Liver (tissue), 3 donors: Measurements from ENCODE around the gene RASGRP3.

Experiments used
- EGR1 ChIP-seq, 2 donors: IDR thresholded peaks; 2 replicates each; pipeline ENCODE4 v1.6.1; 2016 to 2018; ENCODE audit warnings: antibody characterized with exemption in 2 of 2, low read depth in 2 of 2
- GABPA ChIP-seq, 2 donors: IDR thresholded peaks in 1 of 2; conservative IDR thresholded peaks in 1 of 2; 2 replicates each; pipeline ENCODE4 v1.6.1; 2016; ENCODE audit warnings: antibody characterized with exemption in 2 of 2, mild to moderate bottlenecking in 1 of 2, moderate library complexity in 1 of 2
- HNF4G ChIP-seq: IDR thresholded peaks from 2 replicates; pipeline ENCODE4 v1.6.1; 2016; ENCODE audit warnings: antibody characterized with exemption
- JUND ChIP-seq, 2 donors: IDR thresholded peaks; 2 replicates each; pipeline ENCODE4 v1.6.1; 2016; ENCODE audit warnings: antibody characterized with exemption in 2 of 2
- RAD21 ChIP-seq, 2 donors: IDR thresholded peaks; 2 replicates each; pipeline ENCODE4 v1.6.1; 2016; ENCODE audit warnings: antibody characterized with exemption in 2 of 2, mild to moderate bottlenecking in 2 of 2
- SP1 ChIP-seq: IDR thresholded peaks from 2 replicates; pipeline ENCODE4 v1.6.1; 2018; ENCODE audit warnings: antibody characterized with exemption, mild to moderate bottlenecking
- TAF1 ChIP-seq: conservative IDR thresholded peaks from 2 replicates; pipeline ENCODE4 v1.6.1; 2016; ENCODE audit warnings: antibody characterized with exemption, mild to moderate bottlenecking
- YY1 ChIP-seq: IDR thresholded peaks from 2 replicates; pipeline ENCODE4 v1.6.1; 2016; ENCODE audit warnings: antibody characterized with exemption, mild to moderate bottlenecking
- TF ChIP-seq, protein P1 (sequence below): fragments of 150-350 bp; IDR thresholded peaks from 2 replicates; pipeline ENCODE4 v1.5.1; 2017; ENCODE audit warnings: improper control_type of control experiment, low read depth, low read length; ENCODE audit not compliant: missing input control
- TF ChIP-seq, protein P2 (sequence below): IDR thresholded peaks from 2 replicates; pipeline ENCODE4 v1.6.1; 2016; ENCODE audit warnings: antibody characterized with exemption
- TF ChIP-seq, protein P3 (sequence below): IDR thresholded peaks from 2 replicates; pipeline ENCODE4 v1.6.1; 2016; ENCODE audit warnings: antibody characterized with exemption
- TF ChIP-seq, protein P4 (sequence below): IDR thresholded peaks from 2 replicates; pipeline ENCODE4 v1.6.1; 2016; ENCODE audit warnings: antibody characterized with exemption, mild to moderate bottlenecking
- donor health status: healthy.
- donor health status: healthy.

DNA sequence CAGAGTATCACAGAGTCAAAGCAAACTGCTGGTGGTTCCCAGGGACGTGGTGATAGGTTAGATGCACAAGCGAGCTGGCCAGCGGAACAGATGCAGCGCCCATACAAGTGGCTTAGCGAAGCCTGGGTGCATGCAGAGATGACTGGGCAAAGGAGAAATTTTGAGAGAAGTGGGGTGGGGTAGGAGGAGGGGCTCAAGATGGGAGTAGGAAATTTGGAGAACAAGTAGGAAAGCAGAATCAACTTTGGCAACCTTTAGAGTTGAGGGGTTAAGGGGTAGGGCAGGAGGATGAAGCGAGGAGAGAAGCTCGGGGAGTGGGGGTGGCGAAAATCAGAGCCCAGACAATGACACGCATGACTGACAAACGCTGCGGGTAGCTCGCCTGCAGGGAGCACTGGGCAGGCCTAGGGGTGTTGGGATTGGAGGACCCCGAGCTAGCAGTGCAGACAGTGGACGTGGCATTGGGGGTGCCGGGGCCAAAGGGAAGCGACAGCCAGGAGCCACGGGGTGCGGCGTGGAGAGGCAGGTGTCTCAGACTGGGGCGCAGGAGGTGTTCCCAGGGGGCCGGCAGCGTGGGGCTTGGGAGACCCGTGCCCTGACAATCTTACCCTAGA lies 122.2 kb downstream of the RASGRP3 start:
- TF ChIP-seq SP1 (no peak), RAD21 (IDR thresholded peaks at IDR 0.05) (no peak), JUND (IDR thresholded peaks at IDR 0.05) (no peak), TAF1 (peak; percentile 12), HNF4G (no peak), YY1 (no peak), GABPA (IDR thresholded peaks at IDR 0.05 in 1 of 2, conservative IDR thresholded peaks at IDR 0.05 in 1 of 2) (no peak), EGR1 (IDR thresholded peaks at IDR 0.05; ENCODE audit: low read depth in 2 of 2) (no peak)
- TF ChIP-seq, protein P1, sequence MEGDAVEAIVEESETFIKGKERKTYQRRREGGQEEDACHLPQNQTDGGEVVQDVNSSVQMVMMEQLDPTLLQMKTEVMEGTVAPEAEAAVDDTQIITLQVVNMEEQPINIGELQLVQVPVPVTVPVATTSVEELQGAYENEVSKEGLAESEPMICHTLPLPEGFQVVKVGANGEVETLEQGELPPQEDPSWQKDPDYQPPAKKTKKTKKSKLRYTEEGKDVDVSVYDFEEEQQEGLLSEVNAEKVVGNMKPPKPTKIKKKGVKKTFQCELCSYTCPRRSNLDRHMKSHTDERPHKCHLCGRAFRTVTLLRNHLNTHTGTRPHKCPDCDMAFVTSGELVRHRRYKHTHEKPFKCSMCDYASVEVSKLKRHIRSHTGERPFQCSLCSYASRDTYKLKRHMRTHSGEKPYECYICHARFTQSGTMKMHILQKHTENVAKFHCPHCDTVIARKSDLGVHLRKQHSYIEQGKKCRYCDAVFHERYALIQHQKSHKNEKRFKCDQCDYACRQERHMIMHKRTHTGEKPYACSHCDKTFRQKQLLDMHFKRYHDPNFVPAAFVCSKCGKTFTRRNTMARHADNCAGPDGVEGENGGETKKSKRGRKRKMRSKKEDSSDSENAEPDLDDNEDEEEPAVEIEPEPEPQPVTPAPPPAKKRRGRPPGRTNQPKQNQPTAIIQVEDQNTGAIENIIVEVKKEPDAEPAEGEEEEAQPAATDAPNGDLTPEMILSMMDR: no peak
- TF ChIP-seq, protein P2, sequence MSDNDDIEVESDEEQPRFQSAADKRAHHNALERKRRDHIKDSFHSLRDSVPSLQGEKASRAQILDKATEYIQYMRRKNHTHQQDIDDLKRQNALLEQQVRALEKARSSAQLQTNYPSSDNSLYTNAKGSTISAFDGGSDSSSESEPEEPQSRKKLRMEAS: no peak
- TF ChIP-seq, protein P3, sequence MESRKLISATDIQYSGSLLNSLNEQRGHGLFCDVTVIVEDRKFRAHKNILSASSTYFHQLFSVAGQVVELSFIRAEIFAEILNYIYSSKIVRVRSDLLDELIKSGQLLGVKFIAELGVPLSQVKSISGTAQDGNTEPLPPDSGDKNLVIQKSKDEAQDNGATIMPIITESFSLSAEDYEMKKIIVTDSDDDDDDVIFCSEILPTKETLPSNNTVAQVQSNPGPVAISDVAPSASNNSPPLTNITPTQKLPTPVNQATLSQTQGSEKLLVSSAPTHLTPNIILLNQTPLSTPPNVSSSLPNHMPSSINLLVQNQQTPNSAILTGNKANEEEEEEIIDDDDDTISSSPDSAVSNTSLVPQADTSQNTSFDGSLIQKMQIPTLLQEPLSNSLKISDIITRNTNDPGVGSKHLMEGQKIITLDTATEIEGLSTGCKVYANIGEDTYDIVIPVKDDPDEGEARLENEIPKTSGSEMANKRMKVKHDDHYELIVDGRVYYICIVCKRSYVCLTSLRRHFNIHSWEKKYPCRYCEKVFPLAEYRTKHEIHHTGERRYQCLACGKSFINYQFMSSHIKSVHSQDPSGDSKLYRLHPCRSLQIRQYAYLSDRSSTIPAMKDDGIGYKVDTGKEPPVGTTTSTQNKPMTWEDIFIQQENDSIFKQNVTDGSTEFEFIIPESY: no peak
- TF ChIP-seq, protein P4, sequence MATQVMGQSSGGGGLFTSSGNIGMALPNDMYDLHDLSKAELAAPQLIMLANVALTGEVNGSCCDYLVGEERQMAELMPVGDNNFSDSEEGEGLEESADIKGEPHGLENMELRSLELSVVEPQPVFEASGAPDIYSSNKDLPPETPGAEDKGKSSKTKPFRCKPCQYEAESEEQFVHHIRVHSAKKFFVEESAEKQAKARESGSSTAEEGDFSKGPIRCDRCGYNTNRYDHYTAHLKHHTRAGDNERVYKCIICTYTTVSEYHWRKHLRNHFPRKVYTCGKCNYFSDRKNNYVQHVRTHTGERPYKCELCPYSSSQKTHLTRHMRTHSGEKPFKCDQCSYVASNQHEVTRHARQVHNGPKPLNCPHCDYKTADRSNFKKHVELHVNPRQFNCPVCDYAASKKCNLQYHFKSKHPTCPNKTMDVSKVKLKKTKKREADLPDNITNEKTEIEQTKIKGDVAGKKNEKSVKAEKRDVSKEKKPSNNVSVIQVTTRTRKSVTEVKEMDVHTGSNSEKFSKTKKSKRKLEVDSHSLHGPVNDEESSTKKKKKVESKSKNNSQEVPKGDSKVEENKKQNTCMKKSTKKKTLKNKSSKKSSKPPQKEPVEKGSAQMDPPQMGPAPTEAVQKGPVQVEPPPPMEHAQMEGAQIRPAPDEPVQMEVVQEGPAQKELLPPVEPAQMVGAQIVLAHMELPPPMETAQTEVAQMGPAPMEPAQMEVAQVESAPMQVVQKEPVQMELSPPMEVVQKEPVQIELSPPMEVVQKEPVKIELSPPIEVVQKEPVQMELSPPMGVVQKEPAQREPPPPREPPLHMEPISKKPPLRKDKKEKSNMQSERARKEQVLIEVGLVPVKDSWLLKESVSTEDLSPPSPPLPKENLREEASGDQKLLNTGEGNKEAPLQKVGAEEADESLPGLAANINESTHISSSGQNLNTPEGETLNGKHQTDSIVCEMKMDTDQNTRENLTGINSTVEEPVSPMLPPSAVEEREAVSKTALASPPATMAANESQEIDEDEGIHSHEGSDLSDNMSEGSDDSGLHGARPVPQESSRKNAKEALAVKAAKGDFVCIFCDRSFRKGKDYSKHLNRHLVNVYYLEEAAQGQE: no peak
